ENCODE measurements around the gene CEACAM3.

Gene CEACAM3

DNA sequence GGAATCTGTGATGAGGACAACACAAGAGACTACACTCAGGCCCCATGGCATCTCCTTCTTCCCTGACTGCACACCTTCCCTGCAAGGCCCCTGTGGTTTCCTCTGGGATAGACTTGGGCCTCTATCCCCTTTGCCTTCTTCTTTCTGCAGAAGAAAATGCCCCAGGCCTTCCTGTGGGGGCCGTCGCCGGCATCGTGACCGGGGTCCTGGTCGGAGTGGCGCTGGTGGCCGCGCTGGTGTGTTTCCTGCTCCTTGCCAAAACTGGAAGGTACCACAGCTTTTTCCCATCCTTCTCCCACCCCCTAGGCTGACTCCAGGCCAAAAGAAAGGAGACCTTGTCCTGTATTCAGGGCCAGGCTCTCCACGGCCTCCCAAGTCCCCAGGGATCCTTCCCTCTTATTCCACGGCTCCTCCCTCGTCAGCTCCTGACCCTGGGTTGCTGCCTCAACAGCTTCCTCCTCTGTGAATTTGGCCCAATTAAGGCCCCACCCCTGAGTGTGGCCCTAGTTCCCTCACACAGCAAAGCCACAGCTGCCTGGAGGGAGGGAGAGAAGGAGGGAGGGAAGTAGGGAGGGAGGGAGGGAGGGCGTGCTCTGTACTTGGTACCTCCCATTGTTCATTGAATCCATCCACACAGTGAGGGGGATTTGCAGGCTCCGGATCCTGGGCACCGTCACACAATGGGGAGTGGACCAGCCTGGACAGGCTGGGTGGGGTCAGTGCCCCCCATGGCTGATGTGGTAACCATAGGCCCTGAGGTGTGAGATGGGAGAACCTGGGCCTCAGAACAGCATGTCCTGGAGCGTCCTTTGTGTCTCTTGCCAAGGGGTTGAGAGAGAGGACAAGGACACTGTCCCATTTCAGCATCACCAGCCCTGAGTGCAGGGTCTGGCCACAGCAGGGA, 12.5 kb downstream of the CEACAM3 start:
- no peak for DNase-seq (ENCODE audit: low read depth, low spot score)
- H3K4me3 ChIP-seq (ENCODE audit: low read depth, low read length) = no peak overlapping the region
- TF ChIP-seq CTCF (IDR thresholded peaks at IDR 0.05; ENCODE audit: insufficient read depth, low read length, missing control alignments) = no peak
- POLR2A ChIA-PET = no interaction called here
- CTCF ChIA-PET = interaction anchor here (0.9 kb wide), 2 partner anchors 14 to 15 kb away, joined by 3 read pairs; no protein-coding TSS in a partner anchor

DNA sequence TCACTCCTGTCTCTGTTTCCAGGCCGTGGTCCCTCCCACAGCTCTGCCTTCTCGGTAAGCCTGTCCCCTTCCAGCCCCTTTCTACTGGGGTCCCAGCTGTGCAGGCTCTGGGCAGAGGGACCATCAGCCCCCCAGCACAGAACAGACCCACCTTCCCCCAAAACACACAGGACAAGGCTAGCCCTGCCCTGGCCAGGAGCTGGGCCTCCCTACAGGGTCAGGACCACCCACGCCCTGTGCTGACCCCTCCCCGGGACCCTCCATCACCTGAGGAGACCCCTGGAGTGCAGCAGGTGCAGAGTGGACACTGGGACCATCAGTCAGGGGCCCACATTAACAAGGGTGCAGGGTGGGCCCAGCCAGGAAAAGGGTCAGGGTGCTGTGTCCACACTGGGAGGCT, 13.9 kb downstream of the CEACAM3 start:
- DNase-seq (ENCODE audit: low read depth, low spot score) = no peak
- no peak overlapping the region for H3K4me3 ChIP-seq (ENCODE audit: low read depth, low read length)
- ChIA-PET POLR2A (no interaction called here), CTCF (no interaction called here)
- no peak for TF ChIP-seq CTCF (IDR thresholded peaks at IDR 0.05; ENCODE audit: insufficient read depth, low read length, missing control alignments)

- H3K4me3 ChIP-seq (ENCODE audit: low read depth, low read length) = no peak overlapping the region
- DNase-seq (ENCODE audit: low read depth, low spot score) = no peak
- ChIA-PET CTCF (interaction anchor here (1.0 kb wide), 1 partner anchor 16 kb away, joined by 3 read pairs; no protein-coding TSS in a partner anchor), POLR2A (no interaction called here)
- no peak for TF ChIP-seq CTCF (IDR thresholded peaks at IDR 0.05; ENCODE audit: insufficient read depth, low read length, missing control alignments)
These were observed 14.6 kb downstream of the CEACAM3 start for GRCh38 chr19:41811036-41811435.

DNA sequence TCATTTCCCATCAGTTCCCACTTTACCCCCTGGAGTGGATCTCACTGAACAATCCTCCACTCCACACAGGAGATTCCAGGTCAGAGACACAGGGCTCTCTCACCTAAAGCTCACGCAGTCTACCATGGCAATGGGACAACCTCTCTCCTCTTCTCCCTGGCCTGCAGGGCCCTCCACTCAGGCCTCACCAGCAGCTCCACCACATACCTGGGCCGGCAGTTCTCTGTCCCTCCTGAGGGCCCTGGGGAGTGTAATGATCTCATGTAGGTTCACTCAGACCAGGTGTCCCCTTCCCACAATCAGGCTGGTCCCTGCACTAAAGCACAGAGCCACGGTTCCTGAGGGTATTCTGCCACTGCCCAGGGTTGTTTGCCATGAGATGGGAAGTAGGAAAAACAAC, 15.6 kb downstream of the CEACAM3 start:
- TF ChIP-seq CTCF (IDR thresholded peaks at IDR 0.05; ENCODE audit: insufficient read depth, low read length, missing control alignments) = no peak
- no peak overlapping the region for H3K4me3 ChIP-seq (ENCODE audit: low read depth, low read length)
- POLR2A ChIA-PET = no interaction called here
- CTCF ChIA-PET = interaction anchor here (1.0 kb wide), 1 partner anchor 17 kb away, joined by 3 read pairs; no protein-coding TSS in a partner anchor
- no peak for DNase-seq (ENCODE audit: low read depth, low spot score)

DNA sequence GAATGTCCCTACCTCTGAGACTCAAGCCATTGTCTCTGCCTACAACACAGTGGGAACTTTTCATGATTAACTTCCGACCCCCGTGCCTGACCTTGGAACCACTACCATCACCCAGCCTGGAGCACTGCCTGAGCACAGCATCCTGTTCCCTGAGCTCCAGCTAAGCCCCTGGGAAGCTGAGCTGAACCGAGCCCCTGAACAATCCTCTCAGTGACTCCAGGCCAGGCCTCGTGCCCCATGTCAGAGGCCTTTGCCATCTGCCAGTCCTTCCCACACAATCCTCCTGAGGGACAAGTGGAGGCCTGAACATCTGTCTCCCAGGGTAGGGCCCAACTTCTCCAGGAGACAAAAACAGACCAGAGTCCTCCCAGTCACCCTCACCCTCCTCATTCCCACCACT, 17.5 kb downstream of the CEACAM3 start:
- CTCF ChIA-PET = interaction anchor here (1.2 to 1.3 kb wide), 2 partner anchors 19 to 20 kb away, joined by 3 to 5 read pairs; no protein-coding TSS in a partner anchor
- POLR2A ChIA-PET = no interaction called here
- no peak overlapping the region for H3K4me3 ChIP-seq (ENCODE audit: low read depth, low read length)
- no peak for DNase-seq (ENCODE audit: low read depth, low spot score)
- TF ChIP-seq CTCF (IDR thresholded peaks at IDR 0.05; ENCODE audit: insufficient read depth, low read length, missing control alignments) = no peak

GRCh38 chr19:41815301-41815700, 18.9 kb downstream of the CEACAM3 start:
- CTCF ChIA-PET = no interaction called here
- POLR2A ChIA-PET = no interaction called here
- no peak overlapping the region for H3K4me3 ChIP-seq (ENCODE audit: low read depth, low read length)
- no peak for DNase-seq (ENCODE audit: low read depth, low spot score)
- TF ChIP-seq CTCF (IDR thresholded peaks at IDR 0.05; ENCODE audit: insufficient read depth, low read length, missing control alignments) = no peak
